GM18505 (cell line): ENCODE results near the gene LHFPL3.

ENCODE experiments used
- ATAC-seq: cut with Tn5 transposase; IDR thresholded peaks from one replicate; pipeline ENCODE4 v1.9.1; 2021; ENCODE audit not compliant: unreplicated experiment
- POLR2A ChIP-seq: IDR thresholded peaks from 4 replicates; pipeline ENCODE4 v1.6.1; 2011; ENCODE audit warnings: borderline replicate concordance; ENCODE audit not compliant: insufficient read depth, insufficient read length; ENCODE audit errors: extremely low read depth

LHFPL3 gene

GRCh38 chr7:104804696-104805095 is 476.3 kb downstream of the LHFPL3 start:
- TF ChIP-seq POLR2A = no peak
- no peak for ATAC-seq

- TF ChIP-seq POLR2A = no peak
- no peak for ATAC-seq
Observed at GRCh38 chr7:104805449-104806317, 477.3 kb downstream of the LHFPL3 start.

GRCh38 chr7:104807671-104808070 is 479.3 kb downstream of the LHFPL3 start:
- no peak for ATAC-seq
- TF ChIP-seq POLR2A = no peak

- ATAC-seq = no peak
- no peak for TF ChIP-seq POLR2A
Observed at GRCh38 chr7:104809906-104810305, 481.5 kb downstream of the LHFPL3 start.

GRCh38 chr7:104814126-104814525 is 485.7 kb downstream of the LHFPL3 start:
- no peak for ATAC-seq
- TF ChIP-seq POLR2A = no peak

- no peak for TF ChIP-seq POLR2A
- no peak for ATAC-seq
Observed at GRCh38 chr7:104814671-104815400, 486.4 kb downstream of the LHFPL3 start.

GRCh38 chr7:104816537-104816936 is 488.1 kb downstream of the LHFPL3 start:
- no peak for ATAC-seq
- TF ChIP-seq POLR2A = no peak

- no peak for ATAC-seq
- no peak for TF ChIP-seq POLR2A
Observed at GRCh38 chr7:104818961-104819880, 490.8 kb downstream of the LHFPL3 start.

GRCh38 chr7:104820836-104821535 is 492.6 kb downstream of the LHFPL3 start:
- ATAC-seq = no peak
- no peak for TF ChIP-seq POLR2A

GRCh38 chr7:104823177-104823576 is 494.8 kb downstream of the LHFPL3 start:
- no peak for TF ChIP-seq POLR2A

GRCh38 chr7:104825099-104825498 is 496.7 kb downstream of the LHFPL3 start:
- no peak for TF ChIP-seq POLR2A
- ATAC-seq = no peak

More at GRCh38 chr7:104823177-104823576, 494.8 kb downstream of the LHFPL3 start:
- no peak for ATAC-seq

GRCh38 chr7:104826135-104826534 is 497.7 kb downstream of the LHFPL3 start:
- TF ChIP-seq POLR2A = no peak
- no peak for ATAC-seq

GRCh38 chr7:104836976-104837375 is 508.6 kb downstream of the LHFPL3 start:
- no peak for TF ChIP-seq POLR2A
- ATAC-seq = no peak
